B cell (primary cell): ENCODE data around the gene CARMIL3. TPM values are rescaled to one million over a fixed set of nuclear protein-coding genes. Genes with fewer than 3 reads are reported as not detected.
"Not testable (repeated sequence)": the region's sequence is repeated elsewhere in the genome, so short reads cannot be mapped to it uniquely, and the experiment has no call there.

ENCODE experiments used
- ATAC-seq: fragments of 200-7000 bp; cut with Tn5 transposase; one replicate; pipeline ENCODE4 v1.10.0; 2021; ENCODE audit warnings: low read depth, mild to moderate bottlenecking, moderate number of reproducible peaks, moderate library complexity
- CTCF ChIA-PET: fragments of 350-600 bp; sonication (Branson Sonifier 250); formaldehyde crosslinking; loops from one replicate; lab custom pipeline; 2021; ENCODE audit warnings: antibody characterized with exemption, inconsistent platforms; lab: Charles Lee
- POLR2A ChIA-PET: fragments of 350-600 bp; sonication (Branson Sonifier 250); formaldehyde crosslinking; loops from one replicate; lab custom pipeline; 2021; ENCODE audit warnings: antibody characterized with exemption; lab: Charles Lee
- DNase-seq: peaks from one replicate; pipeline ENCODE4 v3.0.0; 2013
- H2AFZ ChIP-seq: 2 replicates; pipeline ENCODE4 v1.6.1; 2012; ENCODE audit warnings: mild to moderate bottlenecking, low read depth, low read length; ENCODE audit not compliant: insufficient read depth, poor library complexity, severe bottlenecking
- H3K27ac ChIP-seq, 2 donors: 1 replicate in 1 of 2; 2 replicates in 1 of 2; pipeline ENCODE4 v1.5.1; 2012 to 2013; ENCODE audit warnings: low read length in 2 of 2, mild to moderate bottlenecking in 2 of 2, moderate library complexity in 1 of 2
- H3K27me3 ChIP-seq, 4 experiments: fragments of 200-600 bp in 1 of 4; sonication (generic) in 1 of 4; replicated peaks in 1 of 4; 1 replicate in 2 of 4; 2 replicates in 2 of 4; pipeline versions ENCODE4 v1.6.1 to v1.7.0; 2013 to 2016; ENCODE audit warnings: low read length in 3 of 4, mild to moderate bottlenecking in 2 of 4, mixed read lengths in 1 of 4, moderate library complexity in 1 of 4; ENCODE audit not compliant: insufficient read depth in 4 of 4, control insufficient read depth in 3 of 4; ENCODE audit errors: control extremely low read depth in 1 of 4
- H3K36me3 ChIP-seq, 2 experiments: replicated peaks in 1 of 2; 1 replicate in 1 of 2; 2 replicates in 1 of 2; pipeline versions ENCODE4 v1.6.1 to v1.7.1; 2013; ENCODE audit warnings: low read length in 1 of 2; ENCODE audit not compliant: insufficient read depth in 2 of 2, control insufficient read depth in 1 of 2; ENCODE audit errors: control extremely low read depth in 1 of 2, extremely low read depth in 1 of 2
- H3K4me1 ChIP-seq, 2 donors: fragments of 200-600 bp in 1 of 2; sonication (generic) in 1 of 2; 1 replicate in 1 of 2; 2 replicates in 1 of 2; pipeline versions ENCODE4 v1.5.1 to v1.6.1; 2013 to 2017; ENCODE audit warnings: low read length in 2 of 2; ENCODE audit not compliant: control insufficient read depth in 2 of 2, insufficient read depth in 2 of 2
- H3K4me2 ChIP-seq: replicated peaks from 2 replicates; pipeline ENCODE3; 2012; ENCODE audit warnings: mild to moderate bottlenecking, low read depth, low read length; ENCODE audit not compliant: poor library complexity, severe bottlenecking
- H3K4me3 ChIP-seq, 5 experiments: fragments of 200-600 bp in 1 of 5; sonication (generic) in 1 of 5; 1 replicate in 3 of 5; 2 replicates in 2 of 5; pipeline versions ENCODE4 v1.5.1 to v1.7.0; 2011 to 2016; ENCODE audit warnings: low read length in 4 of 5, mild to moderate bottlenecking in 4 of 5, low read depth in 2 of 5, control low read depth in 1 of 5, moderate library complexity in 1 of 5; ENCODE audit not compliant: insufficient read depth in 1 of 5; ENCODE audit errors: control extremely low read depth in 1 of 5, extremely low read depth in 1 of 5
- H3K79me2 ChIP-seq: fragments of 200-600 bp; sonication (generic); one replicate; pipeline ENCODE4 v1.6.0; 2016; ENCODE audit warnings: low read length; ENCODE audit not compliant: control insufficient read depth, insufficient read depth
- H3K9ac ChIP-seq: fragments of 200-600 bp; sonication (generic); 2 replicates; pipeline ENCODE4 v1.6.1; 2017; ENCODE audit warnings: mild to moderate bottlenecking, low read length, moderate library complexity
- H3K9me3 ChIP-seq, 3 donors: one replicate each; pipeline versions ENCODE4 v1.6.1 to v1.7.1; 2013; ENCODE audit warnings: low read length in 2 of 3; ENCODE audit not compliant: control insufficient read depth in 2 of 3, insufficient read depth in 1 of 3; ENCODE audit errors: control extremely low read depth in 1 of 3
- H4K20me1 ChIP-seq: 2 replicates; pipeline ENCODE4 v1.6.0; 2012; ENCODE audit warnings: mild to moderate bottlenecking, low read length; ENCODE audit not compliant: insufficient read depth, control insufficient read depth, poor library complexity, severe bottlenecking
- H3K27ac Mint-ChIP-seq: one replicate; pipeline ENCODE4 v1.8.0; 2021; ENCODE audit warnings: mixed read lengths
- H3K27me3 Mint-ChIP-seq: one replicate; pipeline ENCODE4 v1.8.0; 2021; ENCODE audit warnings: mixed read lengths
- H3K4me1 Mint-ChIP-seq: one replicate; pipeline ENCODE4 v1.8.0; 2021; ENCODE audit warnings: mixed read lengths
- H3K4me3 Mint-ChIP-seq: one replicate; pipeline ENCODE4 v1.8.0; 2021; ENCODE audit warnings: mixed read lengths
- H3K9me3 Mint-ChIP-seq: one replicate; pipeline ENCODE4 v1.8.0; 2022; ENCODE audit warnings: mixed read lengths; ENCODE audit not compliant: insufficient read depth
- CTCF ChIP-seq: fragments of 200-600 bp; IDR thresholded peaks from one replicate; pipeline ENCODE4 v1.8.0; 2022; ENCODE audit warnings: antibody characterized with exemption, mild to moderate bottlenecking
- EZH2 ChIP-seq: IDR thresholded peaks from 2 replicates; pipeline ENCODE4 v1.6.1; 2012; ENCODE audit warnings: borderline replicate concordance, low read depth, mild to moderate bottlenecking, moderate library complexity, low read length; ENCODE audit not compliant: insufficient read depth, poor library complexity, severe bottlenecking
- WGBS: methylation state at CpG from one replicate; pipeline ENCODE4 v1.1.5; 2013; ENCODE audit warnings: missing lambda C conversion rate; ENCODE audit not compliant: insufficient coverage; 5-methylcytosine and 5-hydroxymethylcytosine counted together
- intact Hi-C: fragments of 100-400 bp; cut with micrococcal nuclease; formaldehyde crosslinking; loops from one replicate; pipeline ENCODE4 v1.10.0; 2022
- polyA plus RNA-seq: library from polyadenylated mRNA; depleted of rRNA; stranded (reverse); fragments of >200 nt; gene quantifications from 2 replicates; pipeline ENCODE4 v1.2.3, GENCODE V29; 2012
- total RNA-seq, 2 donors: library from RNA; stranded (reverse); fragments of 120-200 nt in 1 of 2; gene quantifications; 1 replicate in 1 of 2; 2 replicates in 1 of 2; pipeline versions ENCODE4 v1.2.3 to v1.2.4, GENCODE V29; 2013 to 2022

Gene CARMIL3
- total and polyA plus RNA-seq, 2 donors (not counting 1 experiment from before 2014, with no cell fraction given) = 1.0 to 7.2 TPM

- not testable (repeated sequence) for H3K27me3 ChIP-seq, H3K9me3 ChIP-seq, H3K4me3 Mint-ChIP-seq, H3K9me3 Mint-ChIP-seq, H3K27ac Mint-ChIP-seq, H4K20me1 ChIP-seq, H2AFZ ChIP-seq, H3K27me3 Mint-ChIP-seq, H3K27ac ChIP-seq, H3K4me3 ChIP-seq, H3K36me3 ChIP-seq, H3K4me2 ChIP-seq, H3K79me2 ChIP-seq, H3K4me1 Mint-ChIP-seq, ATAC-seq, DNase-seq, H3K9ac ChIP-seq, H3K4me1 ChIP-seq
- WGBS = no CpG with 5 or more reads among the region's 2 CpGs
- CTCF ChIA-PET = interaction anchor here (1.0 kb wide), 1 partner anchor 77 kb away, joined by 3 read pairs; no protein-coding TSS in a partner anchor
- POLR2A ChIA-PET = interaction anchor here (0.6 kb wide), 1 partner anchor 623 kb away, joined by 3 read pairs; no protein-coding TSS in a partner anchor
- intact Hi-C loops = loop anchor here (10.0 kb wide), 1 partner anchor 467 kb away; the partner anchor contains the start of gene AP1G2
These were observed 20.5 kb upstream of the CARMIL3 start for GRCh38 chr14:24031331-24031730.

- H3K36me3 ChIP-seq = no peaks in the 10 kb centered on the region
- 86% methylated on average over 2 of the region's 2 CpGs for WGBS
- ChIA-PET CTCF (no interaction called here), POLR2A (no interaction called here)
- ATAC-seq (no peak), DNase-seq (no peak)
- H2AFZ ChIP-seq = no peak overlapping the region
- no peaks in the 10 kb centered on the region for H3K27me3 ChIP-seq
- H3K9ac ChIP-seq = no peak overlapping the region
- no peak overlapping the region for H3K4me3 ChIP-seq
- no peak overlapping the region for H3K4me2 ChIP-seq
- peaks cover 10% of the 10 kb centered on the region for H3K4me1 Mint-ChIP-seq
- H4K20me1 ChIP-seq = no peaks in the 10 kb centered on the region
- no peak for TF ChIP-seq CTCF
- TF ChIP-seq EZH2 = no peak
- no peak overlapping the region for H3K4me3 Mint-ChIP-seq
- H3K27ac Mint-ChIP-seq = no peak overlapping the region
- H3K9me3 ChIP-seq = peaks cover 2 to 9% (median 5%) of the 10 kb centered on the region in 3 donors
- H3K27me3 Mint-ChIP-seq = no peaks in the 10 kb centered on the region
- H3K9me3 Mint-ChIP-seq = peaks cover 6% of the 10 kb centered on the region
- H3K4me1 ChIP-seq = peaks cover 0 to 9% of the 10 kb centered on the region in 2 donors
- intact Hi-C loops = loop anchor here (10.0 kb wide), 1 partner anchor 468 kb away; the partner anchor contains the start of gene AP1G2
- no peaks in the 10 kb centered on the region for H3K79me2 ChIP-seq
- H3K27ac ChIP-seq = no peak overlapping the region
These were observed 18.9 kb upstream of the CARMIL3 start for GRCh38 chr14:24032727-24033418.

GRCh38 chr14:24035769-24036168 lies 16.0 kb upstream of the CARMIL3 start:
- CTCF ChIA-PET = interaction anchor here (1.0 kb wide), 2 partner anchors 73 to 404 kb away, joined by 3 to 6 read pairs; no protein-coding TSS in a partner anchor
- no CpG with 5 or more reads among the region's 4 CpGs for WGBS

More at GRCh38 chr14:24035769-24036168, 16.0 kb upstream of the CARMIL3 start:
- POLR2A ChIA-PET = interaction anchor here (0.6 kb wide), 1 partner anchor 1438 kb away, joined by 3 read pairs; the partner anchor contains the start of gene ABHD4
- H3K4me1 ChIP-seq, H3K36me3 ChIP-seq, H3K27me3 ChIP-seq, DNase-seq, H3K27ac ChIP-seq, H3K79me2 ChIP-seq, H3K9me3 ChIP-seq, ATAC-seq, H3K9me3 Mint-ChIP-seq, H3K4me1 Mint-ChIP-seq, H4K20me1 ChIP-seq, H3K27me3 Mint-ChIP-seq: not testable (repeated sequence)
- Mint-ChIP-seq H3K4me3 (peak overlapping the region; percentile 98), H3K27ac (peak overlapping the region; percentile 32)
- Histone ChIP-seq H3K4me2 (peak overlapping the region; percentile 78), H3K4me3 (peak overlapping the region in 3 of 5 experiments; percentile 57 to 77 (median 59)), H2AFZ (peak overlapping the region; percentile 92), H3K9ac (peak overlapping the region; percentile 84)
- intact Hi-C loops = loop anchor here (1.0 to 10.0 kb wide), 4 partner anchors 21 to 471 kb away; partner anchors contain the start of genes AP1G2 and DHRS4L2
